GM18868 (cell line): ENCODE measurements around the gene NOVA2.
"Not testable (repeated sequence)": the region's sequence is repeated elsewhere in the genome, so short reads cannot be mapped to it uniquely, and the experiment has no call there.

ENCODE experiments used
- ATAC-seq: cut with Tn5 transposase; IDR thresholded peaks from one replicate; pipeline ENCODE4 v1.9.1; 2021; ENCODE audit warnings: mild to moderate bottlenecking, moderate library complexity; ENCODE audit not compliant: unreplicated experiment

Gene NOVA2

GRCh38 chr19:45897261-45897812 lies 76.3 kb downstream of the NOVA2 start:
- no peak for ATAC-seq

GRCh38 chr19:45895983-45896599 lies 77.6 kb downstream of the NOVA2 start:
- not testable (repeated sequence) for ATAC-seq

GRCh38 chr19:45895519-45895972 lies 78.1 kb downstream of the NOVA2 start:
- no peak for ATAC-seq

GRCh38 chr19:45890877-45891276 lies 82.8 kb downstream of the NOVA2 start:
- no peak for ATAC-seq

GRCh38 chr19:45889210-45889885 lies 84.3 kb downstream of the NOVA2 start:
- ATAC-seq = no peak

- no peak for ATAC-seq
Observed at GRCh38 chr19:45887200-45887710, 86.4 kb downstream of the NOVA2 start.

GRCh38 chr19:45886427-45887199 lies 87.1 kb downstream of the NOVA2 start:
- ATAC-seq = peak; percentile 53

- ATAC-seq = peak; percentile 47
Observed at GRCh38 chr19:45885556-45886426, 87.9 kb downstream of the NOVA2 start, which contains the start of gene IRF2BP1. Gene IRF2BP1, minus strand, starts transcription at chr19:45886141. Its CDS starts 367 bp downstream, at chr19:45885774.

- ATAC-seq = peak; percentile 13
Observed at GRCh38 chr19:45884682-45885555, 88.7 kb downstream of the NOVA2 start.

- no peak for ATAC-seq
Observed at GRCh38 chr19:45883881-45884681, 89.6 kb downstream of the NOVA2 start.
